IPS DF 6.9 (cell line): ENCODE measurements around the gene NFATC2.

Experiments
- DNase-seq: peaks from one replicate; pipeline ENCODE4 v3.0.0-alpha.2; 2013; ENCODE audit warnings: low read depth, low spot score
- H3K27ac ChIP-seq: one replicate; pipeline ENCODE4 v1.5.1; 2013; ENCODE audit warnings: low read length, control low read depth
- H3K27me3 ChIP-seq: 2 replicates; pipeline ENCODE4 v1.6.1; 2013; ENCODE audit warnings: mild to moderate bottlenecking, low read length; ENCODE audit not compliant: control insufficient read depth, insufficient read depth
- H3K36me3 ChIP-seq: 2 replicates; pipeline ENCODE4 v1.6.1; 2013; ENCODE audit warnings: low read length; ENCODE audit not compliant: control insufficient read depth, insufficient read depth
- H3K4me1 ChIP-seq: 2 replicates; pipeline ENCODE4 v1.6.1; 2013; ENCODE audit warnings: low read length; ENCODE audit not compliant: control insufficient read depth, insufficient read depth
- H3K4me3 ChIP-seq: 2 replicates; pipeline ENCODE4 v1.5.1; 2013; ENCODE audit warnings: mild to moderate bottlenecking, low read length
- H3K9me3 ChIP-seq: 2 replicates; pipeline ENCODE4 v1.6.1; 2013; ENCODE audit warnings: low read length, inconsistent platforms; ENCODE audit not compliant: control insufficient read depth, insufficient read depth
- WGBS: extraction: QIAGEN DNeasy Blood & Tissue Kit; methylation state at CpG from one replicate; pipeline ENCODE4 v1.1.7; 2013; ENCODE audit warnings: mixed read lengths, missing lambda C conversion rate; ENCODE audit not compliant: insufficient read length, insufficient coverage; 5-methylcytosine and 5-hydroxymethylcytosine counted together

NFATC2 gene

GRCh38 chr20:51425347-51426106 is 117.0 kb downstream of the NFATC2 start:
- WGBS: no CpG with 5 or more reads among the region's 22 CpGs
- H3K27ac ChIP-seq: no peak overlapping the region

GRCh38 chr20:51424270-51425117 is 118.0 kb downstream of the NFATC2 start:
- no peaks in the 10 kb centered on the region for H3K27me3 ChIP-seq
- peaks cover 13% of the 10 kb centered on the region for H3K4me1 ChIP-seq
- H3K4me3 ChIP-seq: no peak overlapping the region
- no peak for DNase-seq
- H3K36me3 ChIP-seq: no peaks in the 10 kb centered on the region
- WGBS: no CpG with 5 or more reads among the region's 15 CpGs
- H3K9me3 ChIP-seq: no peaks in the 10 kb centered on the region
- H3K27ac ChIP-seq: no peak overlapping the region

More at GRCh38 chr20:51425347-51426106, 117.0 kb downstream of the NFATC2 start:
- Histone ChIP-seq H3K36me3 (no peaks in the 10 kb centered on the region), H3K9me3 (no peaks in the 10 kb centered on the region), H3K27me3 (no peaks in the 10 kb centered on the region), H3K4me1 (peaks cover 13% of the 10 kb centered on the region), H3K4me3 (no peak overlapping the region)
- no peak for DNase-seq

- no peaks in the 10 kb centered on the region for H3K9me3 ChIP-seq
- no peaks in the 10 kb centered on the region for H3K36me3 ChIP-seq
- peak; percentile 47 for DNase-seq
- no peak overlapping the region for H3K27ac ChIP-seq
- no peaks in the 10 kb centered on the region for H3K27me3 ChIP-seq
- WGBS: no CpG with 5 or more reads among the region's 7 CpGs
- peaks cover 13% of the 10 kb centered on the region for H3K4me1 ChIP-seq
- no peak overlapping the region for H3K4me3 ChIP-seq
Observed at GRCh38 chr20:51423810-51424209, 118.7 kb downstream of the NFATC2 start.

GRCh38 chr20:51423290-51423667 is 119.2 kb downstream of the NFATC2 start:
- H3K4me1 ChIP-seq: peaks cover 13% of the 10 kb centered on the region
- H3K27me3 ChIP-seq: no peaks in the 10 kb centered on the region
- no peak for DNase-seq
- H3K9me3 ChIP-seq: no peaks in the 10 kb centered on the region
- no peak overlapping the region for H3K27ac ChIP-seq
- H3K4me3 ChIP-seq: no peak overlapping the region
- H3K36me3 ChIP-seq: no peaks in the 10 kb centered on the region
- no CpG with 5 or more reads among the region's 1 CpG for WGBS

GRCh38 chr20:51422514-51423289 is 119.8 kb downstream of the NFATC2 start:
- H3K4me1 ChIP-seq: peaks cover 13% of the 10 kb centered on the region
- no peaks in the 10 kb centered on the region for H3K27me3 ChIP-seq
- no peak overlapping the region for H3K4me3 ChIP-seq
- no peaks in the 10 kb centered on the region for H3K9me3 ChIP-seq
- H3K36me3 ChIP-seq: no peaks in the 10 kb centered on the region
- DNase-seq: no peak
- no CpG with 5 or more reads among the region's 4 CpGs for WGBS
- H3K27ac ChIP-seq: no peak overlapping the region

- no peak overlapping the region for H3K4me3 ChIP-seq
- no peaks in the 10 kb centered on the region for H3K36me3 ChIP-seq
- DNase-seq: no peak
- WGBS: no CpG with 5 or more reads among the region's 3 CpGs
- H3K4me1 ChIP-seq: peaks cover 13% of the 10 kb centered on the region
- no peaks in the 10 kb centered on the region for H3K9me3 ChIP-seq
- H3K27me3 ChIP-seq: no peaks in the 10 kb centered on the region
- H3K27ac ChIP-seq: no peak overlapping the region
Observed at GRCh38 chr20:51420805-51421204, 121.7 kb downstream of the NFATC2 start.

- H3K9me3 ChIP-seq: no peaks in the 10 kb centered on the region
- DNase-seq: no peak
- no peak overlapping the region for H3K27ac ChIP-seq
- no peak overlapping the region for H3K4me3 ChIP-seq
- no peaks in the 10 kb centered on the region for H3K27me3 ChIP-seq
- H3K4me1 ChIP-seq: peaks cover 10% of the 10 kb centered on the region
- no peaks in the 10 kb centered on the region for H3K36me3 ChIP-seq
- WGBS: no CpG with 5 or more reads among the region's 1 CpG
Observed at GRCh38 chr20:51420111-51420510, 122.4 kb downstream of the NFATC2 start.

- no peak overlapping the region for H3K27ac ChIP-seq
- no peaks in the 10 kb centered on the region for H3K27me3 ChIP-seq
- peaks cover 10% of the 10 kb centered on the region for H3K4me1 ChIP-seq
- H3K9me3 ChIP-seq: no peaks in the 10 kb centered on the region
- WGBS: no CpG with 5 or more reads among the region's 4 CpGs
- H3K36me3 ChIP-seq: no peaks in the 10 kb centered on the region
- H3K4me3 ChIP-seq: no peak overlapping the region
- no peak for DNase-seq
Observed at GRCh38 chr20:51419646-51420045, 122.9 kb downstream of the NFATC2 start.

GRCh38 chr20:51419231-51419630 is 123.3 kb downstream of the NFATC2 start:
- Histone ChIP-seq H3K4me1 (peaks cover 6% of the 10 kb centered on the region), H3K4me3 (no peak overlapping the region), H3K27ac (no peak overlapping the region), H3K9me3 (no peaks in the 10 kb centered on the region), H3K27me3 (no peaks in the 10 kb centered on the region), H3K36me3 (no peaks in the 10 kb centered on the region)
- DNase-seq: no peak
- no CpG with 5 or more reads among the region's 2 CpGs for WGBS

- DNase-seq: no peak
- H3K4me1 ChIP-seq: no peaks in the 10 kb centered on the region
- no peak overlapping the region for H3K27ac ChIP-seq
- no CpG with 5 or more reads among the region's 4 CpGs for WGBS
- no peak overlapping the region for H3K4me3 ChIP-seq
- no peaks in the 10 kb centered on the region for H3K27me3 ChIP-seq
- no peaks in the 10 kb centered on the region for H3K36me3 ChIP-seq
- H3K9me3 ChIP-seq: no peaks in the 10 kb centered on the region
Observed at GRCh38 chr20:51418137-51418529, 124.4 kb downstream of the NFATC2 start.
